Fibroblast of peridontal ligament (primary cell): ENCODE data around the gene CHCHD3.
A peak's percentile ranks its signal among the peaks of the same experiment; 100 is the strongest.
"Not testable (repeated sequence)": the region's sequence is repeated elsewhere in the genome, so short reads cannot be mapped to it uniquely, and the experiment has no call there.

ENCODE experiments used
- DNase-seq: peaks from one replicate; pipeline ENCODE4 v3.0.0-alpha.2; 2010; ENCODE audit errors: extremely low read depth

Gene CHCHD3

GRCh38 chr7:132953468-132953867 lies 128.4 kb downstream of the CHCHD3 start:
- no peak for DNase-seq

- DNase-seq: no peak
These were observed 131.2 kb downstream of the CHCHD3 start for GRCh38 chr7:132950725-132951124.

- DNase-seq: no peak
These were observed 134.9 kb downstream of the CHCHD3 start for GRCh38 chr7:132947011-132947410.

GRCh38 chr7:132944774-132945173 lies 137.1 kb downstream of the CHCHD3 start:
- DNase-seq: no peak

GRCh38 chr7:132943645-132944044 lies 138.2 kb downstream of the CHCHD3 start:
- DNase-seq: no peak

DNA sequence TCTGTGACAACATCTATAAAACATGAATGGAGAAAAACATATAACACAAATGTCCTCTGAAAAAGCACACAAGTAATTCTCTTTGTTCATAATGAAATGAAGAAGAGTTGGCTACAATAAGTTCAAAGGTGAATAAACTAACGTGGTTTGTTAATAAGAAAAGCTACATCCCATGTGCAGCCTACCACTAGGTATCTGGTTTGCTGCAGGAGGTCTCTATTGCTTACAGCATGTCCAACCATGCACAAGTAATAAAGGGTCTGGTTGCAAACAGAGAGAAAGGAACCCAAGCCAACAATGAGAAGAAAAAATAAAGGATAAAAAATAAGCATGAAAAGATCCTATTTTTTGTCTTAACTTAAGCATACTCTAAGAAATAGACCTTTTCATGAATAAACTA lies 139.2 kb downstream of the CHCHD3 start:
- DNase-seq: no peak

GRCh38 chr7:132941905-132942304 lies 140.0 kb downstream of the CHCHD3 start:
- DNase-seq: no peak

GRCh38 chr7:132941428-132941827 lies 140.5 kb downstream of the CHCHD3 start:
- DNase-seq: no peak

DNA sequence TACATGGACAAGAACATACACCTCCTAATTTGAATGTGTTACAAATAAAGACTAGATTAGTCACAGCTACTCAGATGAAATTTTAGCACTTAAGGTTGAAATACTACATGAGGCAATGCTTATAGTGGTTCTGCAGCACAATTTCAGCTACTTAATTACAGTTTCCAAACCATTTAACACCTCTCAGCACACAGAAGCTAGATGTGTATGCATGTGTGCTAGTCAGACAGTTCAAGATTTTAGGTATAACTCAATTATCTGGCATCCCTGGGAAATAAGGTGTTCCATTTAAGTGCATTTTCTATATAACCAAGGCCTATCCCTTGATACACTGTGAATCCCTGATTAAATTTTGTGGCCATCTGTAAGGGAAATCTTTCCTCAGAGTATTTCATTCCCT lies 141.8 kb downstream of the CHCHD3 start:
- DNase-seq: no peak

DNA sequence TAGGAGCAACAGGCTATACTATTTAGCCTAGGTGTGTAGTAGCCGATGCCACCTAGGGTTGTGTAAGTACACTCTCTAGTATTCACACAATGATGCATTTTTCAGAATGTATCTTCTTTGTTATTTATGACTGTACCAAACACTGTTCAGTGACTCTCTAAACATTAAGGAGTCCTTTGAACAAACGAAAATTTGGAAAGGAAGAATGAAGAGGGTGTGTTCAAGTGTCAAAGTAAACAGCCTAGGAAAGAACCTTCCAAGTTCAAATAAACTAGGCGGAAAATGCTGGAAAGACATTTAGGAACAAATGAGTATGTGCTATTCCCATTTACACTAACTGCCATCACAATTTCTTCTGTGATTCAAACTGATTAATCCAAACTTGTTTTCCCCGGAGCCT lies 142.4 kb downstream of the CHCHD3 start:
- DNase-seq: no peak

DNA sequence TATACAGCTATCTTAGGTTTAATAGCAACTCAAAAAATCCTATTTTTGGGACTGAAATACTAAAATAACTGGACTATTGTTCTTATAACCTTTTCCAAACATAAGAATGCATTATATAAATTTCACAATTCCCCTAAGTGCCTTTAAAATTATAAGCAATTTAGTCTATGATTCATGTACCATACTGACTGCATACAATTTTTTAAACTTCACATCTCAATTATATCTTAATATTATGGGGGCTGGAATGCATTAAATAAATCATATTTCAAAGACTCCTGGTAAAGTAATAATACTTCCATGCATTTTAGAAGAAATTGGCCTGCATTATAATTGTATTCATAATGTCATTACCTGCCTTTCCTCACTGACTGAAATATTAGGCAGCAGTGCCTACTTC lies 144.6 kb downstream of the CHCHD3 start:
- DNase-seq: no peak

DNA sequence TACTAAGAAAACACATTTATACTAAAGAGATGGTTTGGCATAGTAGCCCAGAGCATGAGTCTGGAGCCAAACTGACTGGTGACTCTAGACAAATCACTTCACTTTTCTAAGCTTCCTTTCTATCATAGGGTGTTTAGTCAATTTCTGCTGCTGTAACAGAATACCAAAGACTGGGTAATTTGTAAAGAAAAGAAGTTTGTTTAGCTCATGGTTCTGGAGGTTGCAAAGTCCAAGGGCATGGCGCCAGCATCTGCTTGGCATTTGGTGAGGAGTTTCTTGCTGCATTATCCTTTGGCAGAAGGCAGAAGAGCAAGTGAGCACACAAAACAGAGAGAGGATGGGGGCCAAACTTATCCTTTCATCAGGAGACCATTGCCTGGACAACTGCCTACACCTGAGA lies 146.3 kb downstream of the CHCHD3 start:
- peak; percentile 10 for DNase-seq

GRCh38 chr7:132934017-132934416 lies 147.9 kb downstream of the CHCHD3 start:
- DNase-seq: no peak

DNA sequence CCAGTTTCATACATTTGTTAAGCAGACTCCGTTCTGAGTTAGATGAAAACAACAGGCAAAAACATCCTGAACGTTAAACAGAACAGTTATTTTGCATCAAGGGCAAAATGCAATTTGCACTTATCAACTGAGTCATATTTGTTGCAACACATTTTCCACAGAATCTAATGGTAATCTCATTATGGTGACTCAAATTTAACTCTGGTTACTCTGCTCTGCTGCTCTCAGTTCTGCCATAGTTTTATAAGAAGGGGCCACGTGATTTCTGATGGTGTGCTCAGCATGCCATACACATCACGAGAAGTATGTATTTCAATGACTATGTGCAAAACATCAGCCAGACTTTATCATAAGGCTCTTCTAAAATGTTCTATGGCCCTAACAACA lies 148.8 kb downstream of the CHCHD3 start:
- DNase-seq: peak; percentile 41

DNA sequence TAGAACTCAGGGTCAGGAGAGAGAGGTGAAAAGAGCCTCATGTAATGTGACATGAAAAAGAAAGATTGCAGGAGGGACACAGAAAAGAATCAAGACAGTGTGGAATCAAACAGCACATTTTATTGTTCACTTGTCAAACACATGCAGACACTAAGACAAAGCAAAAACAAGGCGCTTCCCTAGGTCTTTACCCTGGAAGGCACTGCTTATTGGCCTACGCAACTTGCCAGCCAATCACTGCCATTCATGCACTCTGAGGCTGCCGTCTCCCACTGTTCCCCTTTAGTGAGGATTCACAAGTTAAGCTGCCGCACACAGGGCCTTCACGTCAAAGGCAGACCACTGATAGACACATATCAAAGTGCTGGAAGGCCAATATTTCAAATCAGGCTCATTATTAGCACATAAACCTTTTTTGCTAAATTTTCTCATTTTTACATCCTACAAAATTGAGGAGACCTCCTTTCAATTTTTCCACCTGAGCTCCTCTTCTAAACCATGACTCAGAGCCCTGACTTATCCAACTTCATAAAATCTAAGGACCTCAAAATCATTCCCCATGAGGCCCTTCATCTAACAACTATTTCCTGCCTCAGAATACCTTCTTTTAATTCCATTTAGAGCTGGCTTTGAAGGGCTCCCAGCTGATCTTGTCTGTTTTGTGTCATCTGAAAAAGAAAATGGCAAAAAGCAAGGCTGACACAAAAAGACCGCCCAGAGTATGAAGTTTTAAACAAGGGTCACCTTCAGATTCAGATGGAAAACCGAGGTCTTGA lies 149.4 kb downstream of the CHCHD3 start:
- DNase-seq: no peak

GRCh38 chr7:132930881-132931280 lies 151.0 kb downstream of the CHCHD3 start:
- peak; percentile 7 for DNase-seq

GRCh38 chr7:132929944-132930343 lies 151.9 kb downstream of the CHCHD3 start:
- not testable (repeated sequence) for DNase-seq

- DNase-seq: peak; percentile 27
These were observed 162.1 kb downstream of the CHCHD3 start for GRCh38 chr7:132919771-132920170.

DNA sequence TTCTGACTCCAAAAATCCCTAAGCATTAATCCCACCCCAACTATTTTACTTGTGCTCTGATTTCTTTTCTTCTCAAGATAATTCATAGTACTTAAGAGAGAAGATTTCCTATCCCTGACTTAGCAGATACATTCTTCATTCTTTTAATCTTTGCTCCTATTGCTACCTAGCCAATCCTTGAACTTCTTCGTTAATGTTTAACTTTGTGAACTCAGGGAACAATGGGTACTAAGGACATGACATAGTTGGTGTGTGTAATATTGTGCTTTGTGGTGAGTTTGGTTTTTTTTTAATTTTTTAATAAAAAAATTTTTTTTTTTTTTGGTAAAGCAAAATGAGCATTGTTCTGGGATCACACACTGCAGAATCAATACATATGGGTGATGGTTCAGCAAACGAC lies 166.2 kb downstream of the CHCHD3 start:
- no peak for DNase-seq

DNA sequence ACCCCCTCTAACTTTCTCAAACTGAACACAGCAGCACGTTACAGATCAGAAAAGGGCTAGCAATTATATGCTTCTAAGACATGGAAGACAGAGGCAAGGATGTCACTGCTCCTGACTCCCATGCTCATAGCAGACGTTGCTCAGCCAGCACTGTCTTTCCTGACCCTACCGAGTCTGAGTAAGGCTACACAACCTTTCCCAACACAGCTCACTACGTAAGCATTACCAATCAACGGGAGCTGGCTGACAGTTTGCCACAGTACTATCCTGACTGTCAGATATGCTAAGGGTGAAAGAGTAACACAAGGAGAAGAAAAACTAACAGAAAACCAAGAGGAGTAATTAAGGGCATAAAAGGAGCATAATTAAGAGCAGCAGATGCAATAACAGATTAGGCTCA lies 171.2 kb downstream of the CHCHD3 start:
- no peak for DNase-seq

GRCh38 chr7:132907380-132907940 lies 174.4 kb downstream of the CHCHD3 start:
- no peak for DNase-seq

DNA sequence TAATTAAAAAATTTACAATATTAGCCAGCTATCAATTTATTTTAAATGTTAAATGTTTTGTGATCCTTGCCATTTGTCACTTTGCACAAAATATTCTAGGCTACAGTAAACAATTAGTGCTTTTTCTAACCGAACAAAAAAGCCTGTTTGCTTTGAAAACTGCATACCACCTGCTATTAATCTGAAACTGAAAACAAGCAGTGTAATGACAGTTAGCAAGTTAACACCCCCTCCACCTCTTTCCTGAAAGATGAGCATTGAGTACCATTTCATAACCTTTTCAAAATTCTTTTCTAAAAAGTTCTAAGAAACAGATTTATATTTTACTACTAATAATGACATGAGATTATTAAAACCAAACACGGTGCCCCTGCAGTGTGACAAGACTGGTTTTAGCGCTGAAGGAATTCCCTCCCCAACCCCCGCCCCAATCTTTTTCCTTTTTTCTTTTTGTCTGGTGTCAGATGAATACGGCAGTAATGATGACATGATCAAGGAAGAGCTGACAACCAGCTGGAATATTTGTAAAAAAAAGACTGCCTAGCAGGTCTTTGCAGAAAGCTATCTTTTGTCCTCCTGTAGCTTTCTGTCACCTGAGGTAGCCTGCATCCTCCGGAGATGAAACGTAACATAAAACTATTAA lies 175.6 kb downstream of the CHCHD3 start:
- DNase-seq: no peak

GRCh38 chr7:132905136-132905535 lies 176.8 kb downstream of the CHCHD3 start:
- DNase-seq: not testable (repeated sequence)
